ENCODE measurements around the gene IL21.
"Not testable (repeated sequence)": the region's sequence is repeated elsewhere in the genome, so short reads cannot be mapped to it uniquely, and the experiment has no call there.

Gene IL21

GRCh38 chr4:122661176-122662160 is 40.6 kb upstream of the IL21 start:
- H3K36me3 ChIP-seq (ENCODE audit: control insufficient read depth, insufficient read depth, low read length), result no peaks in the 10 kb centered on the region
- WGBS, 2 experiments, result 82 to 84% methylated on average over 4 of the region's 4 CpGs
- no peaks in the 10 kb centered on the region for H3K9me3 ChIP-seq (ENCODE audit: control insufficient read depth, low read length)
- H3K4me3 ChIP-seq (ENCODE audit: insufficient read depth, low read depth, low read length), result no peak overlapping the region
- H3K27me3 ChIP-seq (ENCODE audit: control insufficient read depth, insufficient read depth, low read length, poor library complexity, severe bottlenecking), result no peaks in the 10 kb centered on the region
- H3K27ac ChIP-seq (ENCODE audit: insufficient read depth, low read depth, low read length, poor library complexity, severe bottlenecking), result no peak overlapping the region
- no peaks in the 10 kb centered on the region for H3K4me1 ChIP-seq (ENCODE audit: control insufficient read depth, insufficient read depth, low read length)

GRCh38 chr4:122658818-122659295 is 38.0 kb upstream of the IL21 start:
- Histone ChIP-seq H3K27me3 (ENCODE audit: control insufficient read depth, insufficient read depth, low read length, poor library complexity, severe bottlenecking) (no peaks in the 10 kb centered on the region), H3K4me1 (ENCODE audit: control insufficient read depth, insufficient read depth, low read length) (no peaks in the 10 kb centered on the region), H3K9me3 (ENCODE audit: control insufficient read depth, low read length) (no peaks in the 10 kb centered on the region), H3K4me3 (ENCODE audit: insufficient read depth, low read depth, low read length) (no peak overlapping the region), H3K36me3 (ENCODE audit: control insufficient read depth, insufficient read depth, low read length) (no peaks in the 10 kb centered on the region), H3K27ac (ENCODE audit: insufficient read depth, low read depth, low read length, poor library complexity, severe bottlenecking) (no peak overlapping the region)
- WGBS, 2 experiments, result 86 to 100% methylated on average over 1 of the region's 1 CpG

GRCh38 chr4:122658377-122658776 is 37.5 kb upstream of the IL21 start:
- Histone ChIP-seq H3K36me3 (ENCODE audit: control insufficient read depth, insufficient read depth, low read length) (no peaks in the 10 kb centered on the region), H3K27ac (ENCODE audit: insufficient read depth, low read depth, low read length, poor library complexity, severe bottlenecking) (no peak overlapping the region), H3K4me3 (ENCODE audit: insufficient read depth, low read depth, low read length) (no peak overlapping the region), H3K4me1 (ENCODE audit: control insufficient read depth, insufficient read depth, low read length) (no peaks in the 10 kb centered on the region), H3K27me3 (ENCODE audit: control insufficient read depth, insufficient read depth, low read length, poor library complexity, severe bottlenecking) (no peaks in the 10 kb centered on the region), H3K9me3 (ENCODE audit: control insufficient read depth, low read length) (no peaks in the 10 kb centered on the region)
- WGBS, 2 experiments, result 93 to 100% methylated on average over 2 of the region's 2 CpGs

- no peaks in the 10 kb centered on the region for H3K36me3 ChIP-seq (ENCODE audit: control insufficient read depth, insufficient read depth, low read length)
- no peaks in the 10 kb centered on the region for H3K4me1 ChIP-seq (ENCODE audit: control insufficient read depth, insufficient read depth, low read length)
- H3K4me3 ChIP-seq (ENCODE audit: insufficient read depth, low read depth, low read length), result no peak overlapping the region
- 100% methylated on average over 1 of the region's 1 CpG for WGBS, 2 experiments
- H3K27ac ChIP-seq (ENCODE audit: insufficient read depth, low read depth, low read length, poor library complexity, severe bottlenecking), result no peak overlapping the region
- H3K27me3 ChIP-seq (ENCODE audit: control insufficient read depth, insufficient read depth, low read length, poor library complexity, severe bottlenecking), result no peaks in the 10 kb centered on the region
- no peaks in the 10 kb centered on the region for H3K9me3 ChIP-seq (ENCODE audit: control insufficient read depth, low read length)
These were observed 36.7 kb upstream of the IL21 start for GRCh38 chr4:122657553-122657952.

GRCh38 chr4:122656583-122656982 is 35.7 kb upstream of the IL21 start:
- not testable (repeated sequence) for H3K27ac ChIP-seq (ENCODE audit: insufficient read depth, low read depth, low read length, poor library complexity, severe bottlenecking); H3K27me3 ChIP-seq (ENCODE audit: control insufficient read depth, insufficient read depth, low read length, poor library complexity, severe bottlenecking); H3K9me3 ChIP-seq (ENCODE audit: control insufficient read depth, low read length); H3K4me1 ChIP-seq (ENCODE audit: control insufficient read depth, insufficient read depth, low read length); H3K36me3 ChIP-seq (ENCODE audit: control insufficient read depth, insufficient read depth, low read length); H3K4me3 ChIP-seq (ENCODE audit: insufficient read depth, low read depth, low read length)
- 71 to 79% methylated on average over 5 of the region's 5 CpGs for WGBS, 2 experiments

GRCh38 chr4:122652379-122652778 is 31.5 kb upstream of the IL21 start:
- 96 to 100% methylated on average over 1 of the region's 3 CpGs for WGBS, 2 experiments
- H3K36me3 ChIP-seq (ENCODE audit: control insufficient read depth, insufficient read depth, low read length), result no peaks in the 10 kb centered on the region

GRCh38 chr4:122650148-122650547 is 29.3 kb upstream of the IL21 start:
- 87 to 92% methylated on average over 1 of the region's 1 CpG for WGBS, 2 experiments
- H3K4me3 ChIP-seq (ENCODE audit: insufficient read depth, low read depth, low read length), result no peak overlapping the region

More at GRCh38 chr4:122652379-122652778, 31.5 kb upstream of the IL21 start:
- Histone ChIP-seq H3K9me3 (ENCODE audit: control insufficient read depth, low read length) (no peaks in the 10 kb centered on the region), H3K4me3 (ENCODE audit: insufficient read depth, low read depth, low read length) (no peak overlapping the region), H3K27ac (ENCODE audit: insufficient read depth, low read depth, low read length, poor library complexity, severe bottlenecking) (no peak overlapping the region), H3K27me3 (ENCODE audit: control insufficient read depth, insufficient read depth, low read length, poor library complexity, severe bottlenecking) (no peaks in the 10 kb centered on the region), H3K4me1 (ENCODE audit: control insufficient read depth, insufficient read depth, low read length) (no peaks in the 10 kb centered on the region)

GRCh38 chr4:122647656-122648055 is 26.8 kb upstream of the IL21 start:
- H3K27me3 ChIP-seq (ENCODE audit: control insufficient read depth, insufficient read depth, low read length, poor library complexity, severe bottlenecking), result no peaks in the 10 kb centered on the region
- H3K9me3 ChIP-seq (ENCODE audit: control insufficient read depth, low read length), result no peaks in the 10 kb centered on the region
- no peak overlapping the region for H3K4me3 ChIP-seq (ENCODE audit: insufficient read depth, low read depth, low read length)
- no peaks in the 10 kb centered on the region for H3K4me1 ChIP-seq (ENCODE audit: control insufficient read depth, insufficient read depth, low read length)
- H3K27ac ChIP-seq (ENCODE audit: insufficient read depth, low read depth, low read length, poor library complexity, severe bottlenecking), result no peak overlapping the region
- WGBS, 2 experiments, result 96 to 100% methylated on average over 1 to 2 of the region's 3 CpGs
- no peaks in the 10 kb centered on the region for H3K36me3 ChIP-seq (ENCODE audit: control insufficient read depth, insufficient read depth, low read length)

More at GRCh38 chr4:122650148-122650547, 29.3 kb upstream of the IL21 start:
- Histone ChIP-seq H3K4me1 (ENCODE audit: control insufficient read depth, insufficient read depth, low read length) (no peaks in the 10 kb centered on the region), H3K27ac (ENCODE audit: insufficient read depth, low read depth, low read length, poor library complexity, severe bottlenecking) (no peak overlapping the region), H3K36me3 (ENCODE audit: control insufficient read depth, insufficient read depth, low read length) (no peaks in the 10 kb centered on the region), H3K9me3 (ENCODE audit: control insufficient read depth, low read length) (no peaks in the 10 kb centered on the region), H3K27me3 (ENCODE audit: control insufficient read depth, insufficient read depth, low read length, poor library complexity, severe bottlenecking) (no peaks in the 10 kb centered on the region)

GRCh38 chr4:122643257-122643656 is 22.4 kb upstream of the IL21 start:
- Histone ChIP-seq H3K36me3 (ENCODE audit: control insufficient read depth, insufficient read depth, low read length) (no peaks in the 10 kb centered on the region), H3K27me3 (ENCODE audit: control insufficient read depth, insufficient read depth, low read length, poor library complexity, severe bottlenecking) (no peaks in the 10 kb centered on the region), H3K9me3 (ENCODE audit: control insufficient read depth, low read length) (no peaks in the 10 kb centered on the region), H3K4me3 (ENCODE audit: insufficient read depth, low read depth, low read length) (no peak overlapping the region), H3K4me1 (ENCODE audit: control insufficient read depth, insufficient read depth, low read length) (no peaks in the 10 kb centered on the region), H3K27ac (ENCODE audit: insufficient read depth, low read depth, low read length, poor library complexity, severe bottlenecking) (no peak overlapping the region)
- 91 to 100% methylated on average over 2 of the region's 2 CpGs for WGBS, 2 experiments

- Histone ChIP-seq H3K4me3 (ENCODE audit: insufficient read depth, low read depth, low read length) (no peak overlapping the region), H3K27me3 (ENCODE audit: control insufficient read depth, insufficient read depth, low read length, poor library complexity, severe bottlenecking) (no peaks in the 10 kb centered on the region), H3K9me3 (ENCODE audit: control insufficient read depth, low read length) (no peaks in the 10 kb centered on the region), H3K36me3 (ENCODE audit: control insufficient read depth, insufficient read depth, low read length) (no peaks in the 10 kb centered on the region), H3K27ac (ENCODE audit: insufficient read depth, low read depth, low read length, poor library complexity, severe bottlenecking) (no peak overlapping the region), H3K4me1 (ENCODE audit: control insufficient read depth, insufficient read depth, low read length) (no peaks in the 10 kb centered on the region)
- WGBS, 2 experiments, result 78 to 92% methylated on average over 1 of the region's 3 CpGs
These were observed 18.3 kb upstream of the IL21 start for GRCh38 chr4:122639181-122639580.

All from ectodermal cell (in vitro differentiated cells).